Measurements from ENCODE around the gene GTF3A.
A peak's percentile ranks its signal among the peaks of the same experiment; 100 is the strongest.

GTF3A gene

DNA sequence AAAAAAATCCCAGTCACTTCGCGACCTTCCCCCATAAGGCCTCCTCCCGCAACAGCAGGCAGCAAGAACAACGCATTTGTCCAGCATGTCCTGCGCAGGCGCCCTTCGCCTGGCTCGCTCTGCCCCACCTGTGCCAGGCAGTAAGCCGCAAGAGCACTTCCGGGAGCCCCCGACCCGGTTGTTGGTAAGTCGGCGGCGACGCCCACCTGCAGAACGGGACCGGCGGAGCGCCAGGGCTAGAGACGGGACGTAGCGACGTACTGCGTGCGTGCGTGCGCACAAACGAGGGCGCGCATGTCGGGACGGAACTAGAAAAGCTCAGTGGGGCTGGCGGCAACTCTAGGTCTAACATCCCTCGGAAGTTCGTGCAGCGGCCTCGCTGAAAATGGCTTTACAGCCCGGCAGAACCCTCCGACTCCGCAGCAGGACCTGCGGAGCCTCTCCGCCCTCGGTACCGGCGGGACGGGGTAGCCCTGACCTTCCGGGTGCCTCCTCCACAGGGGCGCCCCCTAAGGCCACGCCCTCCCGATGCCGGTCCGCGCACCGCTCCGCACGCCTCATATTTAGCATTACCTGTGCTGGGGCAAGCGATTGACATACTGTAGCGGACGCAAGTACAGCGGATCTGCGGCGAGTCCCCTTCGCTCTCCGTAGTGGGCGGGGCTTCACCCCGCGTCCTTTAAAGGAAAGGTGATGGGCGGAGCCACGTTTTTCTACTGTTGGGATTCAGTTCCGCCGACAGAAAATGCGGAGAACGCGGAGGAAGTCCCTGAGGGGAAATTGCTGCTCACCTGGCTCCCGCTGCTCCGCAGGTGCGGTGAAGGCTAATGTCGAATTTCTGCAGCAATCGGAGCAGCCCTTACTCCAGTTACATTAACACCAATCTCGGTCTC, 25.8 kb downstream of the GTF3A start, which contains the start of gene MTIF3:
Gene MTIF3, minus strand, starts transcription at position 629 of the 893 bp plus-strand sequence. CDS start 10,116 bp downstream, outside the sequence.
- DNase-seq = peak; percentile 98

DNA sequence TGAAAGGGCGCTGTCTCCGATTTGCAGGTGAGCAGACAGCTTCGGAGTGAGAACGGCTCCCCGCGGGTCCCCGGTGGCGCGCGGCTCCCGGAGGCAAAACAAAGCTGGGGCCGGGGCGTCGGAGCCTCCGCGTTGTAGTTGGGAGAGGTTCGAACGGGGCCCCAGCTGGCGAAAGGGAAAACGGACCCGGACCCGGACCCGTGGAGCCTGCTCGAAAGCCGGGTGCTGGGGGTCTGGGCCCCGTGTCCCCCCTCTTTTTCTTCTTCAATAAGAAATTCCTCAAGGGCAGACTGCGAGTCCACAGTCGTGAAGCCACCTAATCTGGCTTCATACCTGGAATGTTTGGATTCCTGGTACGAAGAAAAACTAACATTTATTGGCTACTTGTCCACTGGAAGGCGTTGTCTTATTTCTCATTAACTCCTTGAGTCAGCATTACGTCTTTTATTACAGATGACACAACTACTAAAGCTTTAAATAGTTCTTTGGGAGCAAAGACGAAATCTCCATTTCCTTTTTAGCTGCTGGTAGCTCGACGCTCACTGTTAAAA, 26.6 kb downstream of the GTF3A start:
- peak; percentile 40 for DNase-seq

DNA sequence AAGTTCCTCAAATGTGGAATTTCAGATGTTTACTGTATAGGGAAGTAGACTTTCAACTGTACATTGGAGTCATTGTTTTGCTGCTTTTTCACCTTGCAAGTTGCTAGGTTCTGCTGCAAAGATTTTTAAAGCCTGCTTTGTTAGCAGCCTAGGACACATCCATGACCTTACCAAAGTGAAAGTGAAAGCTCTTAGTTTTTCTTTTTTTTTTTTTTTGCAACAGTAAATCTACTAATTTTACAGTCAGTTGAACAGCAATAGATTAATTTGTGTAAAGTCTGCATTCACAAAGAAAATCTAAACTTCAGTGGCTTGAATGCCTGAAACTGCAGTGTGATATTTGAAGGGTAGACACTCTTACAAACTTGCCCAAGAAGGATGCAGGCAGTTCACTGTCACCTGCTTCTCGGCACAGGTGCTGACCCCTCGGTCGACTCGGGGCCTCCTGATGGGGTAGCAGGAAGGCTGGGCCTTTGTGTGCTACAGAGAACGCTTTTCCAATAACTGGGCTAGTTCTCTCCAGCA, 31.0 kb downstream of the GTF3A start:
- DNase-seq = no peak

DNA sequence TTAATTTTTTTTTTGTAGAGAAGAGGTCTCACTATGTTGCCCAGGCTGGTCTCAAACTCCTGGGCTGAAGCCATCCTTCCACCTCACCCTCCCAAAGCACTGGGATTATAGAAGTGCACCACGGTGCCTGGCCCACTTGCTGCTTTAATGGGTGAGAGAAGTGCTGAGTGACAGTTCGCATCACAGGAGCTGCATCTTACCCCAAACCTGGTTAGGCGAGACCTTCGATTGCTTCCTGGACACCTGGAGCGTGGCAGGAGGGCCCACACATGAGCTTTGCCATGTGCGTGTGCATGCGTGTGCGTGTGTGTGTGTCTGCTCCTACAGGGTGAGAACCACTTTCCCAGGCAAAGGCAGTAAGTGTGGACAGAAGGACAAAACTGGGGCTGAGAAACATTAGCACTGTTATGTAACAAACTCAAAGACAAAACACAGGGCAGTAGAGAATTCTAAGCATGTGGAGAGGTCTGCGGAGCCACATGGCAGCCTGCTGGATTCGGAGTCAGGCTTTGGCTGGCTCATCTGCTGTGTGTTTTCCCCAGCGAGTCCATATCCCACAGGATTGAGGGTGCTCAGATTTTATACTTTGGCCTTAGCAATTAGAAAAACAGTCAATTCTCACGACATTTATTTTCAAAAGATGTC, 37.6 kb downstream of the GTF3A start:
- DNase-seq = no peak

DNA sequence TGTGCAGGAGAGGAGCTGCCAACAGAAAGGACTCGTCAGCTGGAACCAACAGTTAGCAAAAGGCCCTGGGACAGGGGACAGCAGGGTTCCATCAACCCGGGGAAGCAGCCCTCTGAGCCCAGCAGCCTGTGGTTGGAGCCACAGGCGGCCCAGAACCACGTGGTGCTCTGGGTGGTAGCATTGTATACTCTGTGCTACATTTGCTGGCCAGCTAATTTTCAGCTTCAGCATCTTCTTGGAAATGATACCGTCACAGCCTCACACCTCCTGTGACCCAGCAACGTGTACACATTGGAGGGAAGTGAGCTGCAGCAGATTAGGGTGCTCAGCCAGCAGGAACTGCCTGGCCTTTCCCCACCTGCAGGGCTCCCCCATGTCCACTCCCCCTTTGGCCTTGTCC, 39.1 kb downstream of the GTF3A start:
- DNase-seq = no peak

DNA sequence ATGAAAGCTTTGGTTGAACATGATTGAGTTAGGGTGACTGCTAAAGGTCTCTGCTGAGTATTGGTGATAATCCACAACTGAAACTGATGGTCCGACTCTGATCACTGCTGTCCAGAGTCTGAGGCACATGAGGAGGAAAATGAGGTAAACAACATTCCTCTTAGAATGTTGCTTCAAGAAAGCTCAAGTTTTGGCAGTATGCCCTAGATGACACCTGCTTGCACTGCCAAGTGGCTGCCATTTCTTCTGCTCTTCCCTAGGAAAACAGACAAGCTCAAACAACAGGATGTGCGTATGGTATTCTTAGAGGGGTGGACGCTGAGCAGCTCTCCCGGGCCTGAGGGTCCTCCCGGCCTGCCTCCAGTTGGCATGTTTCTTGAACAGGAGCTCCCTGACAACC, 41.2 kb downstream of the GTF3A start:
- DNase-seq = no peak

DNA sequence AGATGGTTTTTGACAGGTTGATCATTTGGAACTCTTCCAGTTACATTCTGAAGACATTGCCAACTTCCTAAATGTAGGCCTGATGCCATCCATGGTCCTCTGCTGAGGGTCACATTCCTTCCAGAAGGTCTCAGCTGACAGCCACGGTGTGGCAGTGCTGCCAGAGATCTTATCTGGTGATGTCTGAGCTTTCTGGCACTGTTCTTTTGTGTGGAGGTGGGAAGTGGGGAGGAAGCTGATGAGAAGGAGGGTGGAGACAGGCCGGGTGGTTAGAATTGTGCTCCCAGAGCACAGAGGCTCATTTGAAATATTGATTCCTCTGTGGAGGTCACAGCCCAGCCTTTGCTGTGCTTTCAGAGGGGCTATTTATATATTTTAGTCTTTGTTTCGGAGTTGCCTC, 42.1 kb downstream of the GTF3A start:
- peak; percentile 32 for DNase-seq

DNA sequence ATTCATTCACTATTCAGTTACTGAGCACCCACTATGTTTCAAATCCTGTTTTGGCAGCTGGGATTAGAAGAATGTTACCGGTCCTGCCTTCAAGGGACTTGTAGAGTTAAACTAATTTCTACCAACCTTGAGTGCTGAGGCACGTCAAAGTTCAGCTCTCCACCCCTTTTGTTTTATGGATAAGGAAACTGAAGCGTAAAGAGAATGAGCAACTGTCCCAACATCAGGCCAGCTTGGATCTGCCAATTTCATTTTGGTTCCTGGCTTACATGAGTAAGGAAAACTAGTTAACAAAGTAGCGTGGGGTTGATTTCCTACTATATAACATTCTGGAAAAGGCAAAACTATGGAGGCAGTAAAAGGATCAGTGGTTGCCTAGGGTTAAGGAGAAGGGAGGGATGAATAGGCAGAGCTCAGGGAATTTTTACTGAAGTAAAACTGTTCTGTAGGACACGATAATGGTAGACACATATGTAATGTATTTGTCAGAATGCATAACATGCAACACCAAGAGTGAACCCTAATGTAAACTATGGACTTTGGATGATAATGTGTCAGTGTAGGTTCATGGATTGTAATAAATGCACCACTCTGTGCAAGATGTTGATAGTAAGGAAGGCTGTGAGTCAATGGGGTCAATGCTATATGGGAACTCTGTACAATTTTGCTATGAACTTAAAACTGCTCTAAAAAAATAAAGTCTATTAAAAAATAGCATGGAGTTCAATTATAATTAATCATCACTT, 45.8 kb downstream of the GTF3A start:
- no peak for DNase-seq

DNA sequence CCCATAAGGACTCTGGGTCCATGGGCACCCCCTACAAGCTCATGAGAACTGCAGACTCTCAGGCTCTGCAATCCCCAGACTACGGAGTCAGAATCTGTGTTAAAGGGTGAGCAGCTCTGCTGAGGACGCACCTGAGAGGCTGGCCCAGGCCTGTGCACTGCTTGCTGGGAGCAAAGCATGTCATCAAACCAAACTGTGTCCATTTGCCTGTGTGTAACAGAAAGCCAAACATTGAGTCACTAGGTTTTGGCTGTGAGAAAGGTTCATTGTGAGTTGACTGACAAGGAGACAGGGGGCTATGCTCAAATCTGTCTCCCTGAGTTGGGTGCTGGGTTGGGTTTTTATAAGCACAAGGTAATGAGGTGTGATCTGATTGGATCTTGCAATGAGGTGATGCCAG, 48.0 kb downstream of the GTF3A start:
- no peak for DNase-seq

DNA sequence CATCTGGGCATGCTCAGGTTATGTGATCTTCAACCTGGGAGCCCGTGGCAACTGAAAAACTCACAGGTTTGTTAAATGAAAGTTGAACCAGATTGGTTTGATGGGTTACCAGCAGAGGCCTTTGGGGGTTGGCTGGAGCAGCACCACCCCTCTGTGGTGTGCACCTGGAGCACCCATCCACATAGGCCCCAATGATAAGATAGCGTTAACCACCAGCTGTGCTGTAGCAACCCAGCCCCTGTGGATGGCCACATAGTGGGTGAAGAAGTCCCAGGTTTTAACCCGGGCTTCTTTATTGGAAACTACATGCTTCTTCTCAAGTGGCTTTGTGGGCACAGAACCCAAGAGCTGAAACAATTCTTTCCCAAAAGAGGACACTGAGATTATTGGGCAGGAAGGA, 48.5 kb downstream of the GTF3A start:
- no peak for DNase-seq

DNA sequence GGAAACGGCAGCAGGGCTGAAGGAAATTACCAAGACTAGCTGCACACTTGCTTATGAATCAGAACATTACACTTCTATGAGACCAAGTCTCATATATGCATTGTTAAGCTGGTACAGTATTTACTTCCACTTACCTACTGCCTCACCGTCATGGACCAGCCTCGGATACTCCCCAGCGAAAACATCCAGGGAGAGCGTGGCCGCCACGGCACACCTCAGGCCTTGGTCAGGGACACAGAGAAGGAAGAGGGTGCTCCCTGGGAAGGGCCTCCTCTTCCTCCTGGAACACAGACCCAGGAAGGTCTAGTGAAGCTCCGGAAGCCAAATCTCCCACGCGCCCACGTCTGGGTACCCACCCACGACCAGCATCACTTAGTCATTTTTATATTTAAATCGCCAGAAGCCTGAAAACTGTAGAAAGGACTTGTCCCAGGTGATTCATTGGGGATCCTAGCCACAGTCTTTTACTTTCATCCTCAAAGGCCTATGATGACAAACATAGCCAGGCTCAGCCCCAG, 50.4 kb downstream of the GTF3A start:
- no peak for DNase-seq

DNA sequence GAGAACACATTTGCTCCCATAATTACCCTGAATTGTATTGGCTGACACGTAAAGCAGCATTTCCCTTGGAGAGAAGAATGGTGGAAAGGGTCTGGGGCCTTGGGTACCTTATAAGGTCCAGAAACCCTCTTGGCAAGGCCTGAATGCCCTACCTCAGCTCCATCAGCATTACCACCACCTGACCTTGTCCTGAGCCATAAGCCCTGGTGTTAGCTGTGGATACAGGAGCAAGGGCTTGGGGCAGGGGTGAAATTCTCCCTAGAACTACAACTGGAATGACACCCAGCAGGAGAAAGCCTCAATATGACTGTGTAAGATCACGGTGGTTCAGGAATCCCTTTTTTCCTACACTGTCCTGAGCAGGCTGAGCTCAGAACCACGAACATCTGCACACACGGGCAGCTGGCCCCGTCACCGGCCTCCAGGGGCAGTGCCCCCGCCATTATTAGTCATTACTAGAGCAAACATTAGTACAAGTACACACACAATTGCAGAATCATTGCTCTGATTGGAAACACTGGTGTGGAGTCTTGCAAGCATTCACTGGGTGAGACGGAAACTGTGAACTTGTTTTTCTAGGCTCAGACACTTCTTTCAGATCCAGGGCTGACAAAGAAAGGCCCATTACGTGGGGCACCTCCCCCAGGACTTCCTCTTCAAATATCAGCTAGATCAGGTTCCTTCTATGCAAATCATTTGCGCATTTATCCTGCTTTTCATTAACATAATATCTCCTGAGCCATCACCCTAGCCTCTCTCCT, 52.7 kb downstream of the GTF3A start:
- DNase-seq = peak; percentile 41

DNA sequence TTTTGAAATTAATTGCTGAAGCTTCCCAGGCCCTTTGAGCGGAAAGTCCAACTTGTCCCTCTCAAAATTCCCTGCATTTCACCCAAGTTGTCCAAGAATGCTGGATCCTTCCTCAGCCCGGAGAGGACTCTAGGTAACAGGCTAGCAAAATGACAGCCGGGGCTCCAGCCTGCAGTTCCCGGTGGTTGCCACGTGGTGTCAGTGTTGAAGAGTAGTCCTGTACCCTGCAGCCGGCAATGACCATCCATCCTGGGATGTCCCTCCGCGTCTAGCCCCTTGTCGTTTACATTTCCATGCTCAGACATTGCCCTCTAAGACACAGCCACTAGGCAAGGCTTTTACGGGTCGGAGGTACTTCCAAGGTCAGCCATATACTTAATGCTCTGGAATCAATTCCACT, 57.3 kb downstream of the GTF3A start:
- peak; percentile 42 for DNase-seq

DNA sequence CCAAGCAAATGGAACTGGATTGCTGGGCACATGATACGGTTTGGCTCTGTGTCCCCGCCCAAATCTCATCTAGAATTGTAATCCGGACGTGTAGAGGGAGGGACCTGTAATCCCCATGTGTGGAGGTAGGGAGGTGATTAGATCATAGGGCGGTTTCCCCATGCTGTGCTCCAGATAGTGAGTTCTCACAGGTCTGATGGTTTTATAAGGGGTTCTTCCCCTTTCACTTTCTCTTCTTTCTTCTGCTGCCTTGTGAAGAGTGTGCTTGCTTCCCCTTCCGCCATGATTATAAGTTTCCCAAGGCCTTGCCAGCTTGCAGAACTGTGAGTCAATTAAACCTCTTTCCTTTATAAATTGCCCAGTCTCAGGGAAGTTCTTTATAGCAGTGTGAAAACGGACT, 58.6 kb downstream of the GTF3A start:
- DNase-seq = no peak

DNA sequence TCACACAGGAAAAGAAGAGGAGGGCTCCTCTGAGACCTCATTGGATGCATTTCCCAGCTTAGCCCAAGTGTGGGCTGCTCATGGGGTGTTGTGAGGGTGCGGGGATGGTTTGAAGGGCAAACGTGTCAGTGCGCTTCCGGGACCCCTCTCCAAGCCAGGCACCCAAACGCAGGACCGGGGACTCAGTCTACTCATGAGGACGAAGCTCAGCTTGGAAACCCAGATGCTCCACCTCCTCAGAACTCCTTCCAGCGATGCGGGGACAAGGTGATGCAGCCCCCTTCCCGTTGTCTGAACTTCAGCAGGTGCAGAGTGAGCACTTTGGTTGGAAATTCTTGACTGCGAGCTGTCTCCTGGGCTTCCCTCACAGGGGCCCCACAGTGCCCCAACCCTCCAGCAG, 59.0 kb downstream of the GTF3A start:
- no peak for DNase-seq

Data from COR-L47 (cell line).